HG02981 (cell line): ENCODE data around the gene ZNF420.
"Not testable (repeated sequence)": the region's sequence is repeated elsewhere in the genome, so short reads cannot be mapped to it uniquely, and the experiment has no call there.

ENCODE experiments used
- ATAC-seq: cut with Tn5 transposase; IDR thresholded peaks from one replicate; pipeline ENCODE4 v1.9.1; 2021; ENCODE audit warnings: mild to moderate bottlenecking, moderate library complexity; ENCODE audit not compliant: unreplicated experiment

ZNF420 gene

GRCh38 chr19:37077934-37078716 lies at the start of gene ZNF420:
Gene ZNF420 (plus strand): TSS chr19:37078433. CDS start chr19:37089119, 10,686 bp downstream.
- peak; percentile 94 for ATAC-seq

- ATAC-seq, result no peak
Observed at GRCh38 chr19:37045140-37045539, 33.1 kb upstream of the ZNF420 start.

GRCh38 chr19:37055330-37055729 lies 22.9 kb upstream of the ZNF420 start:
- no peak for ATAC-seq

- ATAC-seq, result no peak
Observed at GRCh38 chr19:37056776-37057175, 21.5 kb upstream of the ZNF420 start.

- ATAC-seq, result no peak
Observed at GRCh38 chr19:37059142-37059541, 19.1 kb upstream of the ZNF420 start.

GRCh38 chr19:37064886-37065285 lies 13.3 kb upstream of the ZNF420 start:
- not testable (repeated sequence) for ATAC-seq

GRCh38 chr19:37074111-37074510 lies 4.1 kb upstream of the ZNF420 start:
- ATAC-seq, result no peak

- ATAC-seq, result no peak
Observed at GRCh38 chr19:37074819-37075362, 3.3 kb upstream of the ZNF420 start.

- ATAC-seq, result not testable (repeated sequence)
Observed at GRCh38 chr19:37076524-37076923, 1.7 kb upstream of the ZNF420 start.

GRCh38 chr19:37077501-37077933 lies 716 bp upstream of the ZNF420 start:
- ATAC-seq, result no peak

- ATAC-seq, result no peak
Observed at GRCh38 chr19:37078717-37079032, 442 bp downstream of the ZNF420 start.

- no peak for ATAC-seq
Observed at GRCh38 chr19:37079238-37079637, 1.0 kb downstream of the ZNF420 start.

- no peak for ATAC-seq
Observed at GRCh38 chr19:37082307-37082706, 4.1 kb downstream of the ZNF420 start.

GRCh38 chr19:37087110-37087509 lies 8.9 kb downstream of the ZNF420 start:
- ATAC-seq, result no peak

GRCh38 chr19:37095859-37096258 lies 17.6 kb downstream of the ZNF420 start:
- ATAC-seq, result no peak

GRCh38 chr19:37098570-37098969 lies 20.3 kb downstream of the ZNF420 start:
- no peak for ATAC-seq

GRCh38 chr19:37104135-37104534 lies 25.9 kb downstream of the ZNF420 start:
- ATAC-seq, result not testable (repeated sequence)

- not testable (repeated sequence) for ATAC-seq
Observed at GRCh38 chr19:37111753-37112152, 33.5 kb downstream of the ZNF420 start.

GRCh38 chr19:37114001-37114400 lies 35.8 kb downstream of the ZNF420 start:
- no peak for ATAC-seq

GRCh38 chr19:37122093-37122492 lies 43.9 kb downstream of the ZNF420 start:
- ATAC-seq, result not testable (repeated sequence)

- ATAC-seq, result no peak
Observed at GRCh38 chr19:37127999-37128820, 50.0 kb downstream of the ZNF420 start.

- ATAC-seq, result no peak
Observed at GRCh38 chr19:37128821-37129177, 50.6 kb downstream of the ZNF420 start.
